Measurements from ENCODE around the gene SVEP1. TPM values are rescaled to one million over a fixed set of nuclear protein-coding genes. Genes with fewer than 3 reads are reported as not detected.
"Not testable (repeated sequence)": the region's sequence is repeated elsewhere in the genome, so short reads cannot be mapped to it uniquely, and the experiment has no call there.

The SVEP1 gene
- total RNA-seq: under 0.01 and 0.05 TPM in 2 replicates

GRCh38 chr9:110579034-110579861 is at the start of gene SVEP1:
Gene SVEP1 (minus strand): TSS chr9:110579741. CDS start chr9:110579543, 198 bp downstream.
- peak; percentile 21 for DNase-seq

GRCh38 chr9:110626101-110626829 is 46.7 kb upstream of the SVEP1 start:
- peak; percentile 1 for DNase-seq

- peak; percentile 73 for DNase-seq
Measured at GRCh38 chr9:110623462-110624025, 44.0 kb upstream of the SVEP1 start.

- no peak for DNase-seq
Measured at GRCh38 chr9:110622368-110622767, 42.8 kb upstream of the SVEP1 start.

- no peak for DNase-seq
Measured at GRCh38 chr9:110620726-110621125, 41.2 kb upstream of the SVEP1 start.

- no peak for DNase-seq
Measured at GRCh38 chr9:110619831-110620230, 40.3 kb upstream of the SVEP1 start.

GRCh38 chr9:110615498-110615897 is 36.0 kb upstream of the SVEP1 start:
- DNase-seq: no peak

GRCh38 chr9:110614576-110614975 is 35.0 kb upstream of the SVEP1 start:
- DNase-seq: not testable (repeated sequence)

- DNase-seq: no peak
Measured at GRCh38 chr9:110606179-110606790, 26.7 kb upstream of the SVEP1 start.

GRCh38 chr9:110605565-110605964 is 26.0 kb upstream of the SVEP1 start:
- DNase-seq: no peak

GRCh38 chr9:110604171-110604601 is 24.6 kb upstream of the SVEP1 start:
- no peak for DNase-seq

GRCh38 chr9:110602281-110602680 is 22.7 kb upstream of the SVEP1 start:
- no peak for DNase-seq

- no peak for DNase-seq
Measured at GRCh38 chr9:110601098-110601497, 21.6 kb upstream of the SVEP1 start.

GRCh38 chr9:110599468-110599867 is 19.9 kb upstream of the SVEP1 start:
- no peak for DNase-seq

- DNase-seq: no peak
Measured at GRCh38 chr9:110592044-110592830, 12.7 kb upstream of the SVEP1 start.

GRCh38 chr9:110591526-110591925 is 12.0 kb upstream of the SVEP1 start:
- no peak for DNase-seq

- DNase-seq: no peak
Measured at GRCh38 chr9:110590816-110591215, 11.3 kb upstream of the SVEP1 start.

GRCh38 chr9:110588296-110588695 is 8.8 kb upstream of the SVEP1 start:
- DNase-seq: no peak

- DNase-seq: no peak
Measured at GRCh38 chr9:110583237-110583636, 3.7 kb upstream of the SVEP1 start.

- DNase-seq: no peak
Measured at GRCh38 chr9:110582156-110582555, 2.6 kb upstream of the SVEP1 start.

- no peak for DNase-seq
Measured at GRCh38 chr9:110580850-110581249, 1.3 kb upstream of the SVEP1 start.

GRCh38 chr9:110579862-110580219 is 300 bp upstream of the SVEP1 start:
- DNase-seq: no peak

All from dermis blood vessel endothelial cell (primary cell).